ENCODE results near the gene CEP112. TPM values are rescaled to one million over a fixed set of nuclear protein-coding genes. Genes with fewer than 3 reads are reported as not detected.

The CEP112 gene
- total RNA-seq, 1 experiment from 2014 or later = 6.1 TPM

GRCh38 chr17:66094727-66095126, 97.2 kb downstream of the CEP112 start (continued):
- TF ChIP-seq NR2C2 (CRISPR knock-in tag; IDR thresholded peaks at IDR 0.05) = no peak

- Mint-ChIP-seq H3K36me3 (peaks cover 17% of the 10 kb centered on the region), H3K27ac (no peak overlapping the region), H3K27me3 (ENCODE audit: low read depth) (no peaks in the 10 kb centered on the region; the same call in 1 of the 2 replicates), H3K4me1 (peaks cover 2% of the 10 kb centered on the region; the same call in 1 of the 2 replicates), H3K9me3 (peaks cover 32% of the 10 kb centered on the region), H3K4me3 (no peak overlapping the region)
- DNase-seq (ENCODE audit: low spot score) (no peak), ATAC-seq (no peak)
- TF ChIP-seq ZNF512 (CRISPR knock-in tag; IDR thresholded peaks at IDR 0.05; ENCODE audit: borderline replicate concordance) = no peak
- TF ChIP-seq ZBTB43 (CRISPR knock-in tag; IDR thresholded peaks at IDR 0.05) = no peak
- no peak for TF ChIP-seq ZNF232 (CRISPR knock-in tag; IDR thresholded peaks at IDR 0.05)
- ChIA-PET CTCF (no interaction called here), POLR2A (no interaction called here)
These were observed 100.4 kb downstream of the CEP112 start for GRCh38 chr17:66091445-66092080.

- DNase-seq (ENCODE audit: low spot score) (no peak), ATAC-seq (no peak)
- Mint-ChIP-seq H3K27me3 (ENCODE audit: low read depth) (no peaks in the 10 kb centered on the region; the same call in 1 of the 2 replicates), H3K27ac (no peak overlapping the region), H3K4me3 (no peak overlapping the region), H3K36me3 (peaks cover 17% of the 10 kb centered on the region), H3K4me1 (peaks cover 2% of the 10 kb centered on the region; the same call in 1 of the 2 replicates), H3K9me3 (peaks cover 32% of the 10 kb centered on the region)
- POLR2A ChIA-PET = no interaction called here
- CTCF ChIA-PET = no interaction called here
- TF ChIP-seq ZBTB43 (CRISPR knock-in tag; IDR thresholded peaks at IDR 0.05) = no peak
- TF ChIP-seq ZNF121 (CRISPR knock-in tag; IDR thresholded peaks at IDR 0.05) = no peak
- TF ChIP-seq ZNF219 (CRISPR knock-in tag; IDR thresholded peaks at IDR 0.05; ENCODE audit: borderline replicate concordance) = no peak
- TF ChIP-seq ZNF138 (CRISPR knock-in tag; conservative IDR thresholded peaks at IDR 0.05) = no peak
- no peak for TF ChIP-seq ATF2 (CRISPR knock-in tag; IDR thresholded peaks at IDR 0.05; ENCODE audit: borderline replicate concordance, low read depth)
- TF ChIP-seq IRF1 (CRISPR knock-in tag; IDR thresholded peaks at IDR 0.05) = no peak
- no peak for TF ChIP-seq JAZF1 (CRISPR knock-in tag; IDR thresholded peaks at IDR 0.05)
- TF ChIP-seq ZNF423 (CRISPR knock-in tag; IDR thresholded peaks at IDR 0.05) = no peak
- no peak for TF ChIP-seq ETV6 (CRISPR knock-in tag; IDR thresholded peaks at IDR 0.05)
- no peak for TF ChIP-seq ESRRA (CRISPR knock-in tag; IDR thresholded peaks at IDR 0.05; ENCODE audit: borderline replicate concordance)
- TF ChIP-seq CDX4 (CRISPR knock-in tag; IDR thresholded peaks at IDR 0.05; ENCODE audit: borderline replicate concordance) = no peak
- TF ChIP-seq TEAD4 (CRISPR knock-in tag; IDR thresholded peaks at IDR 0.05) = no peak
- TF ChIP-seq AR (CRISPR knock-in tag; IDR thresholded peaks at IDR 0.05) = no peak
- TF ChIP-seq HMGXB4 (CRISPR knock-in tag; IDR thresholded peaks at IDR 0.05) = no peak
- TF ChIP-seq ERG (CRISPR knock-in tag; IDR thresholded peaks at IDR 0.05) = no peak
- TF ChIP-seq ATF3 (CRISPR knock-in tag; conservative IDR thresholded peaks at IDR 0.05) = no peak
These were observed 102.2 kb downstream of the CEP112 start for GRCh38 chr17:66089764-66090163.

Data from WTC11 (cell line).